Vagina (tissue), 2 donors: ENCODE results near the gene RING1.

Experiments
- POLR2A ChIP-seq, 2 donors: fragments of 450-650 bp; IDR thresholded peaks; one replicate each; pipeline ENCODE4 v1.6.1; 2017; ENCODE audit warnings: antibody characterized with exemption in 2 of 2, mild to moderate bottlenecking in 2 of 2, moderate library complexity in 2 of 2
- POLR2AphosphoS5 ChIP-seq, 2 donors: sonication (generic); formaldehyde crosslinking; IDR thresholded peaks; one replicate each; pipeline ENCODE4 v1.9.0; 2017; ENCODE audit warnings: antibody characterized with exemption in 2 of 2, mild to moderate bottlenecking in 2 of 2, low read depth in 1 of 2; ENCODE audit not compliant: insufficient read depth in 1 of 2
- TF ChIP-seq, protein P1 (sequence below), 3 experiments: fragments of 450-650 bp in 2 of 3; fragments of 200-600 bp in 1 of 3; sonication (generic) in 1 of 3; IDR thresholded peaks; one replicate each; pipeline ENCODE4 v1.5.1; 2017 to 2019; ENCODE audit warnings: antibody characterized with exemption in 3 of 3, mild to moderate bottlenecking in 2 of 3, moderate library complexity in 2 of 3

- TF ChIP-seq, protein P1, sequence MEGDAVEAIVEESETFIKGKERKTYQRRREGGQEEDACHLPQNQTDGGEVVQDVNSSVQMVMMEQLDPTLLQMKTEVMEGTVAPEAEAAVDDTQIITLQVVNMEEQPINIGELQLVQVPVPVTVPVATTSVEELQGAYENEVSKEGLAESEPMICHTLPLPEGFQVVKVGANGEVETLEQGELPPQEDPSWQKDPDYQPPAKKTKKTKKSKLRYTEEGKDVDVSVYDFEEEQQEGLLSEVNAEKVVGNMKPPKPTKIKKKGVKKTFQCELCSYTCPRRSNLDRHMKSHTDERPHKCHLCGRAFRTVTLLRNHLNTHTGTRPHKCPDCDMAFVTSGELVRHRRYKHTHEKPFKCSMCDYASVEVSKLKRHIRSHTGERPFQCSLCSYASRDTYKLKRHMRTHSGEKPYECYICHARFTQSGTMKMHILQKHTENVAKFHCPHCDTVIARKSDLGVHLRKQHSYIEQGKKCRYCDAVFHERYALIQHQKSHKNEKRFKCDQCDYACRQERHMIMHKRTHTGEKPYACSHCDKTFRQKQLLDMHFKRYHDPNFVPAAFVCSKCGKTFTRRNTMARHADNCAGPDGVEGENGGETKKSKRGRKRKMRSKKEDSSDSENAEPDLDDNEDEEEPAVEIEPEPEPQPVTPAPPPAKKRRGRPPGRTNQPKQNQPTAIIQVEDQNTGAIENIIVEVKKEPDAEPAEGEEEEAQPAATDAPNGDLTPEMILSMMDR (IDR thresholded peaks at IDR 0.05) = no peak
- TF ChIP-seq POLR2A (IDR thresholded peaks at IDR 0.05) (no peak), POLR2AphosphoS5 (IDR thresholded peaks at IDR 0.05; ENCODE audit: insufficient read depth in 1 of 2, low read depth in 1 of 2) (no peak)
Observed at GRCh38 chr6:33191383-33192104, 16.8 kb upstream of the RING1 start.
